Neuronal stem cell (in vitro differentiated cells): Measurements from ENCODE around the gene LTBP4.
"Not testable (repeated sequence)": the region's sequence is repeated elsewhere in the genome, so short reads cannot be mapped to it uniquely, and the experiment has no call there.

ENCODE experiments used
- DNase-seq: peaks from one replicate; pipeline ENCODE4 v3.0.0-alpha.2; 2013; ENCODE audit warnings: low spot score
- H2AFZ ChIP-seq: one replicate; pipeline ENCODE4 v1.6.1; 2013; ENCODE audit warnings: mild to moderate bottlenecking, low read length, inconsistent platforms
- H2AK5ac ChIP-seq: 2 replicates; pipeline ENCODE4 v1.6.1; 2013; ENCODE audit warnings: low read depth, mild to moderate bottlenecking, inconsistent platforms, low read length, moderate library complexity, mixed read lengths
- H2BK120ac ChIP-seq: 2 replicates; pipeline ENCODE4 v1.6.1; 2013; ENCODE audit warnings: low read depth, mild to moderate bottlenecking, inconsistent platforms, low read length, moderate library complexity, mixed read lengths
- H2BK12ac ChIP-seq: one replicate; pipeline ENCODE4 v1.6.1; 2013; ENCODE audit warnings: low read length, inconsistent platforms
- H2BK15ac ChIP-seq: 2 replicates; pipeline ENCODE4 v1.6.1; 2013; ENCODE audit warnings: mild to moderate bottlenecking, low read length, inconsistent platforms, mixed read lengths
- H2BK5ac ChIP-seq: one replicate; pipeline ENCODE4 v1.6.1; 2013; ENCODE audit warnings: inconsistent platforms, mild to moderate bottlenecking, low read length, moderate library complexity
- H3K14ac ChIP-seq: one replicate; pipeline ENCODE4 v1.6.1; 2013; ENCODE audit warnings: low read length, inconsistent platforms
- H3K18ac ChIP-seq: 2 replicates; pipeline ENCODE4 v1.6.1; 2013; ENCODE audit warnings: low read length, inconsistent platforms
- H3K23ac ChIP-seq: 2 replicates; pipeline ENCODE4 v1.6.1; 2013; ENCODE audit warnings: low read depth, mild to moderate bottlenecking, mixed read lengths, low read length, inconsistent platforms; ENCODE audit not compliant: poor library complexity
- H3K27ac ChIP-seq: replicated peaks from 3 replicates; pipeline ENCODE4 v1.5.1; 2013; ENCODE audit warnings: low read length, inconsistent platforms
- H3K27me3 ChIP-seq, 3 experiments: 2 replicates each; pipeline ENCODE4 v1.6.1; 2013; ENCODE audit warnings: low read length in 3 of 3, mild to moderate bottlenecking in 2 of 3, inconsistent platforms in 1 of 3, low read depth in 1 of 3, mixed read lengths in 1 of 3, moderate library complexity in 1 of 3; ENCODE audit not compliant: control insufficient read depth in 3 of 3, insufficient read depth in 3 of 3
- H3K36me3 ChIP-seq, 2 donors: replicated peaks in 1 of 2; 2 replicates each; pipeline ENCODE4 v1.6.1; 2013; ENCODE audit warnings: low read length in 2 of 2; ENCODE audit not compliant: control insufficient read depth in 2 of 2, insufficient read depth in 2 of 2
- H3K4ac ChIP-seq: 2 replicates; pipeline ENCODE4 v1.6.1; 2013; ENCODE audit warnings: inconsistent platforms, mild to moderate bottlenecking, low read length, moderate library complexity
- H3K4me1 ChIP-seq, 2 donors: 1 replicate in 1 of 2; 2 replicates in 1 of 2; pipeline ENCODE4 v1.6.1; 2013; ENCODE audit warnings: low read length in 2 of 2, low read depth in 1 of 2; ENCODE audit not compliant: control insufficient read depth in 2 of 2, insufficient read depth in 1 of 2
- H3K4me2 ChIP-seq: one replicate; pipeline ENCODE4 v1.6.1; 2013; ENCODE audit warnings: mild to moderate bottlenecking, low read length, inconsistent platforms; ENCODE audit not compliant: insufficient read depth, poor library complexity, severe bottlenecking
- H3K4me3 ChIP-seq, 2 donors: 2 replicates each; pipeline ENCODE4 v1.5.1; 2013; ENCODE audit warnings: low read length in 2 of 2, mild to moderate bottlenecking in 2 of 2, inconsistent platforms in 1 of 2, moderate library complexity in 1 of 2
- H3K79me1 ChIP-seq: one replicate; pipeline ENCODE4 v1.6.1; 2013; ENCODE audit warnings: low read depth, mild to moderate bottlenecking, inconsistent platforms, low read length, moderate library complexity
- H3K9ac ChIP-seq: one replicate; pipeline ENCODE4 v1.6.1; 2013; ENCODE audit warnings: mild to moderate bottlenecking, low read depth, low read length, inconsistent platforms; ENCODE audit not compliant: poor library complexity
- H3K9me3 ChIP-seq, 2 donors: replicated peaks in 1 of 2; 2 replicates each; pipeline versions ENCODE3 to v1.6.1; 2013; ENCODE audit warnings: low read length in 2 of 2, mild to moderate bottlenecking in 2 of 2, inconsistent platforms in 1 of 2, low read depth in 1 of 2, mixed read lengths in 1 of 2, moderate library complexity in 1 of 2; ENCODE audit not compliant: control insufficient read depth in 2 of 2, insufficient read depth in 1 of 2
- H4K8ac ChIP-seq: one replicate; pipeline ENCODE4 v1.6.1; 2013; ENCODE audit warnings: low read depth, mild to moderate bottlenecking, inconsistent platforms, low read length, moderate library complexity
- H4K91ac ChIP-seq: one replicate; pipeline ENCODE4 v1.6.1; 2013; ENCODE audit warnings: low read length, low read depth, mild to moderate bottlenecking, inconsistent platforms; ENCODE audit not compliant: poor library complexity
- WGBS, 2 donors: extraction: QIAGEN DNeasy Blood & Tissue Kit; methylation state at CpG; one replicate each; pipeline ENCODE4 v1.1.7; 2013; ENCODE audit warnings: missing lambda C conversion rate in 2 of 2, mixed read lengths in 1 of 2; ENCODE audit not compliant: insufficient read length in 2 of 2, insufficient replicate concordance in 1 of 2; ENCODE audit errors: extremely low coverage in 2 of 2; 5-methylcytosine and 5-hydroxymethylcytosine counted together

LTBP4 gene

DNA sequence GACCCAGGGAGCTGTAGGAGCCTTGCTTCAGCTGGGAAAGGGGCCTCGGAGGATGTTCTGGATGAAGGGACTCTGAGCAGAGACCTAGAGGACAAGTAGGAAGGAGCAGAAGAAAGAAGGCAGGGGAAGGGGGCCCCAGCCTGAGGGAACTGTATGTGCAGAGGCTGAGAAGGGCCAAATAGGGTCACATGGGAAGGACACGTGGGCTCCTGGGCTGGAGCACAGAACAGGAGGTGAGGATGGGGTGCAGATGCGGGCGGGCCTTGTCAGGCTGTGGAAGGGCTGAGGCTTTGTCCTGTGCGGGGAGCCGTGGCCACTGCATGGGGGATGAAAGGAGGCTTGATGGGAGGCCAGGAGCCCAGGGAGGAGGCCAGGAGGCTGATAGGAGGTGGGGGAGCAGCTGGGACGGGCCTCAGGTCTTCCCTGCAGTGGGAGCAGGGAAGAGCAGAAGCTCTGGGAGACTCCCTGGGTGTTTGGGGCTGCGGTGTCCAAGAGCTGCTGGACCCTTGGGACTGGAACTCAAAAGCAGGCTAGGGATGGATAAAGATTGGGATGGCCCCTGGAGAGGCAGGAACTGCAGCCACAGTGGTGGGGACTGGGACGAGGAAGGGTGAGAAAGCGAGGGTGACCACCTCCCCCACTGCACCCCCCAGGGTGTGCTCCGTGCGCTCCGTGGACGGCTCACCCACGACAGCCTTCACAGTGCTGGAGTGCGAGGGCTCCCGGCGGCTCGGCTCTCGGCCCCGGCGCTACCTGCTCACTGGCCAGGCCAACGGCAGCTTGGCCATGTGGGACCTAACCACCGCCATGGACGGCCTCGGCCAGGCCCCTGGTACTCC is 11.4 kb upstream of the LTBP4 start:
- H2BK120ac ChIP-seq, result no peak overlapping the region
- no peak overlapping the region for H2AFZ ChIP-seq
- DNase-seq, result no peak
- H4K8ac ChIP-seq, result no peak overlapping the region
- peak overlapping the region; percentile 75 for H3K23ac ChIP-seq
- no peaks in the 10 kb centered on the region for H3K27me3 ChIP-seq
- H3K4me3 ChIP-seq, result no peak overlapping the region
- H3K27ac ChIP-seq, result peak overlapping the region; percentile 15
- peaks cover 6 to 31% of the 10 kb centered on the region in 2 donors for H3K36me3 ChIP-seq
- H3K9ac ChIP-seq, result peak overlapping the region; percentile 55
- no peaks in the 10 kb centered on the region for H3K79me1 ChIP-seq
- peaks cover 21% of the 10 kb centered on the region in 2 donors for H3K4me1 ChIP-seq
- H2BK12ac ChIP-seq, result peak overlapping the region; percentile 95
- peak overlapping the region; percentile 66 for H2AK5ac ChIP-seq
- H2BK15ac ChIP-seq, result peak overlapping the region; percentile 83
- H3K9me3 ChIP-seq, result no peaks in the 10 kb centered on the region
- H3K18ac ChIP-seq, result peak overlapping the region; percentile 94
- WGBS, 2 donors, result no CpG with 5 or more reads among the region's 26 CpGs
- peak overlapping the region; percentile 79 for H2BK5ac ChIP-seq
- H3K4me2 ChIP-seq, result no peak overlapping the region
- H3K4ac ChIP-seq, result no peak overlapping the region
- H3K14ac ChIP-seq, result no peak overlapping the region
- H4K91ac ChIP-seq, result no peak overlapping the region

DNA sequence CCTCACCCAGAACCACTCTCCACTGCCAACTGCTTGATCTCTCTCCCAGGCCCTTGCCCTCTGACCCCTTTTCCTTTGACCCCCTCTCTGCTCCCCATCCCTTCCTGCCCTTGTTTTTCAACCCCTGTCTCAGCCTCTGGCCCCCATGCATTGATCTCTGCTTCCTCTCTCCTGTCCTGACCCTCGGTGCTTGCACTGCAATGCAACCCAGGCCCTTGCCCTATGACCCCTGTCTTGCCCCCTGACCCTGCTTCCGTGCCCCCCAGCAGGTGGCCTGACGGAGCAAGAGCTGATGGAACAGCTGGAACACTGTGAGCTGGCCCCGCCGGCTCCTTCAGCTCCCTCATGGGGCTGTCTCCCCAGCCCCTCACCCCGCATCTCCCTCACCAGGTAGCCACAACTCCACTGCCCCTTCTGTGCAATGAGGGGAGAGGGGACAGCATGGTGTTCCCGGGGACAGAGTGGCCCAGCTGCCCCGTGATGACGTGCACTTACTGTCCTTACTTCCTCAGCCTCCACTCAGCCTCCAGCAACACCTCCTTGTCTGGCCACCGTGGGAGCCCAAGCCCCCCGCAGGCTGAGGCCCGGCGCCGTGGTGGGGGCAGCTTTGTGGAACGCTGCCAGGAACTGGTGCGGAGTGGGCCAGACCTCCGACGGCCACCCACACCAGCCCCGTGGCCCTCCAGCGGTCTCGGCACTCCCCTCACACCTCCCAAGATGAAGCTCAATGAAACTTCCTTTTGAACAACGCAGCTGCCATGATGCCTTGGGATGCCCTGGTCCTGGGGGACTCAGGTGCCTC is 10.5 kb upstream of the LTBP4 start:
- H3K23ac ChIP-seq, result peak overlapping the region; percentile 75
- H3K9ac ChIP-seq, result peak overlapping the region; percentile 63
- DNase-seq, result no peak
- H3K27me3 ChIP-seq, result no peaks in the 10 kb centered on the region
- H4K8ac ChIP-seq, result no peak overlapping the region
- no peaks in the 10 kb centered on the region for H3K9me3 ChIP-seq
- peak overlapping the region; percentile 66 for H2AK5ac ChIP-seq
- no peak overlapping the region for H3K4me3 ChIP-seq
- no peaks in the 10 kb centered on the region for H3K79me1 ChIP-seq
- H4K91ac ChIP-seq, result peak overlapping the region; percentile 46
- H3K14ac ChIP-seq, result no peak overlapping the region
- peaks cover 23 to 27% of the 10 kb centered on the region in 2 donors for H3K4me1 ChIP-seq
- H3K18ac ChIP-seq, result peak overlapping the region; percentile 87
- H2BK120ac ChIP-seq, result no peak overlapping the region
- H2BK12ac ChIP-seq, result peak overlapping the region; percentile 68
- H3K27ac ChIP-seq, result no peak overlapping the region
- peak overlapping the region; percentile 79 for H2BK5ac ChIP-seq
- peak overlapping the region; percentile 51 for H2BK15ac ChIP-seq
- H3K36me3 ChIP-seq, result peaks cover 6 to 30% of the 10 kb centered on the region in 2 donors
- H3K4me2 ChIP-seq, result no peak overlapping the region
- no peak overlapping the region for H2AFZ ChIP-seq
- H3K4ac ChIP-seq, result no peak overlapping the region
- no CpG with 5 or more reads among the region's 22 CpGs for WGBS, 2 donors

DNA sequence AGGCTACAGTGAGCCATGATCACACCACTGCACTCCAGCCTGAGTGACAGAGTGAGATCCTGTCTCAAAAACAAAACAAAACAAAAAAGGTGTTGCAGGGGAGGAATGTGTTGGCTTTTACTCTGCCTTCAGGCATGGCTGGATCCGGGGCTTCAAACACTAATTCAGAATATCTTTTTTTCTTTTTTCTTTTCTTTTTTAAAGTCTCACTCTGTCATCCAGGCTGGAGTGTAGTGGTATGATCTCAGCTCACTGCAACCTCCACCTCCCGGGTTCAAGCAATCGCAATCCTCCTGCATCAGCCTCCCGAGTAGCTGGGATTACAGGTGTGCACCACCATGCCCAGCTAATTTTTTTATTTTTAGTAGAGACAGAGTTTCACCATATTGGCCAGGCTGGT is 9.4 kb upstream of the LTBP4 start:
- not testable (repeated sequence) for H3K9me3 ChIP-seq

DNA sequence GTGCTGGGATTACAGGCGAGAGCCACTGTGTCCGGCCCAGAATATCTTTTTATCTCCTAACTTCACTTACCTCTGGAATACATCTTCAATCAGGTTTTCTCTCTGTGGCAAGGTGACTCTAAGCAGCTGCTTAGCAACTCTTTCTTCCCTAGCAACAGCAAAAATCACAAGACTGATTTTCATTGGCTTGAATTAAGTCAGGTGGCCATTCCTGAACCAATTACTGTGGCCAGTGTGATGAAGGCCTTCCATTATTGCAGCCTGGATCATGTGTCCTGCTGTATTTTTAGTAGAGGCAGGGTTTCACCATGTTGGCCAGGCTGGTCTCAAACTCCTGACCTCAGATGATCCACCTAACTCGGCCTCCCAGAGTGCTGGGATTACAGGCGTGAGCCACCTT is 9.0 kb upstream of the LTBP4 start:
- no peak overlapping the region for H2BK5ac ChIP-seq
- no peak overlapping the region for H3K9ac ChIP-seq
- no peak overlapping the region for H3K4ac ChIP-seq
- no peak overlapping the region for H2AK5ac ChIP-seq
- H2BK15ac ChIP-seq, result no peak overlapping the region
- no peak overlapping the region for H4K91ac ChIP-seq
- no peak overlapping the region for H3K23ac ChIP-seq
- DNase-seq, result no peak
- no peak overlapping the region for H3K18ac ChIP-seq
- H3K4me1 ChIP-seq, result peaks cover 25 to 27% of the 10 kb centered on the region in 2 donors
- no peak overlapping the region for H3K4me3 ChIP-seq
- H3K4me2 ChIP-seq, result no peak overlapping the region
- no peak overlapping the region for H3K14ac ChIP-seq
- H3K9me3 ChIP-seq, result no peaks in the 10 kb centered on the region
- no CpG with 5 or more reads among the region's 4 CpGs for WGBS, 2 donors
- H4K8ac ChIP-seq, result no peak overlapping the region
- H3K27me3 ChIP-seq, result peaks cover 0 to 4% (median 0%) of the 10 kb centered on the region in 3 experiments
- H2AFZ ChIP-seq, result no peak overlapping the region
- no peak overlapping the region for H3K27ac ChIP-seq
- H3K36me3 ChIP-seq, result peaks cover 3 to 15% of the 10 kb centered on the region in 2 donors
- no peaks in the 10 kb centered on the region for H3K79me1 ChIP-seq
- no peak overlapping the region for H2BK12ac ChIP-seq
- H2BK120ac ChIP-seq, result no peak overlapping the region

More for the DNA sequence above, 9.4 kb upstream of the LTBP4 start:
- DNase-seq, H4K8ac ChIP-seq, H3K79me1 ChIP-seq, H3K4me2 ChIP-seq, H3K18ac ChIP-seq, H3K4me3 ChIP-seq, H3K23ac ChIP-seq, H3K14ac ChIP-seq, H3K27ac ChIP-seq, H2BK12ac ChIP-seq, H3K9ac ChIP-seq, H3K27me3 ChIP-seq, H3K4ac ChIP-seq, H2AK5ac ChIP-seq, H2BK5ac ChIP-seq, H2BK120ac ChIP-seq, H2AFZ ChIP-seq, H2BK15ac ChIP-seq, H4K91ac ChIP-seq: not testable (repeated sequence)
- Histone ChIP-seq H3K36me3 (peaks cover 6 to 19% of the 10 kb centered on the region in 2 donors), H3K4me1 (peaks cover 25 to 27% of the 10 kb centered on the region in 2 donors)
- no CpG with 5 or more reads among the region's 4 CpGs for WGBS, 2 donors
